Measurements from ENCODE around the gene PAQR7.

Gene PAQR7

DNA sequence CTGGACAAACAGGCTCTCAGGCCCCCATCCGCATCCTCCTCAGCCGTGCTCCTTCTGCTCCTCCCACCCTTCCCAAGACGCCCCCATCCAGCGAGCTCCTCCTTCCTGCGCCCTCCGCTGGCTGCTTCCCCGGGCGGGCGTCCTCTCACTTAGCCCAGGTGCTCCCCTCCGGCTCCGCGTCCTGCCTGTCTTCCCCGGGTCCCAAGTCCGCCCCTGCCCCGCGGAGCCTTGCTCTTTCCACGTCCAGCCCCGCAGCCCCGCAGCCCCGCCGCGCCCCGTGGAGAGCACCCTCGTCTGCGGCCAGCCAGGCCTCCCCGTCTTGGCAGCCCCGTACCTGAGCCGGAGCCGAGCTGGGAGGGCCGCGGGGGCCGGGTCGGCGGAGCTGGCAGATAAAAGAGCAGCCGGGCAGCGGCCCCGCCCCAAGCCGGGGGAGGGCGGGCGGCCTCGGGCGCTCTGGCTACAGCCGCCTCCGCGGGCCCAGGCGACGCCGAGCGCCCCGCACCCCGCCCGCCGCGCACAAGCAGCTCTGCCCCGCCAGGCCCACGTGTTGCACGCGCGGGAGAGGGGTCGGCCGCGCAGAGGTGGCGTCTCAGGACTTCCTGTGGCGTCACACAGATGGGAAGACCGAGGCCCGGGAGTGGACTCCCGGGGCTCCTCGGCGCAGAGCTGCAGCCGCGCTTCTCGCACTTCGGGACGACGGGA is at the start of gene PAQR7:
PAQR7 (minus strand) TSS at position 555 of the 702 bp plus-strand sequence. CDS start 11,869 bp downstream, outside the sequence.
- peak; percentile 49 to 62 for DNase-seq

DNA sequence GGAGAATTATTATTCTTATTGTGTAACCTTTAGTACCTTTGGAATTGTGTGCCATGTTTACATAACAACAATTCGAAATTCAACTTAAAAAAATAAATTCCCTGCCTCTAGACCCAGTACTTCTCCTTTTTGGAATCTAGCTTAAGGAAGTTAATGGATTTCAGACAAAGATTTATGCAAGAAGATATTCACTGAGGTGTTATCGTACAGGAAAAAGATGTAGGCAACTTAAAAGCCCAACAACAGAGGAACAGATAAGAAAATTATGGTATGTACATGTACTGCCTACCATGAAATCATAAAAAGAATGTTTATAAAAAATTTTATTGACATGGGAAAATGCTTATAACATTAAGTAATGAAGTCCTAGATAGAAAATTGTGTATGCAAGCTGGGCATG is 48.9 kb upstream of the PAQR7 start:
- no peak for DNase-seq

DNA sequence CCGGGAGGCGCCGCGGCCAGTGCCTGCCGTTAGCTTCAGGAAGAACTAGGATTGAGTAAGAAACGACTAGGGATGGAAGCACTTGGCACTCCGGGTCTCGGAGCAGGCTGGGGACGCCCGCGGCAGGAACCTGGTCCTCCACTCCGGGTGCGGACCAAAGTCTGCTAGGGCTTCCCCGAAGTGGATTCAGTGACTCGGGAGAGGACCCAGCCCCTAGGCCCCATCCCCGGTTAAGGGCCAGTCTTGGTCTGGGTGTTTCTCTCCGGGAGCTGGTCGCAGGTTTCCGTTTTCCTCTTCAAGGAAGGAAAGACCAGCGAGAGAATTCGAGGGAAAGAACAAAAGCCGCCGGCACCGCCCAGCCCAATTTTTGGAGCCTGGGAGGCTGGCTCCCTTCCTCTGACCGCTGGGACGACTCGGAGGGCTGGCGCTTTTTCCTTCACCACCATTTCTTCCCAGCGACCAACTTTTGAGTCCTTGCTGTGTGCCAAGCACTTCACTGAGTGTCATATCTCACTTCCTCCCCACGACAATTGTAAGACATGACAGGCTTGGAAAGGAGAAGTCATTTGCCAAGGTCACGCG is 47.6 kb upstream of the PAQR7 start:
- peak in 1 of 2 donors; percentile 13 for DNase-seq

GRCh38 chr1:25922056-25922970 is 46.8 kb upstream of the PAQR7 start:
- DNase-seq = peak; percentile 37 to 57

- DNase-seq = no peak
Observed at GRCh38 chr1:25918615-25919014, 43.1 kb upstream of the PAQR7 start.

DNA sequence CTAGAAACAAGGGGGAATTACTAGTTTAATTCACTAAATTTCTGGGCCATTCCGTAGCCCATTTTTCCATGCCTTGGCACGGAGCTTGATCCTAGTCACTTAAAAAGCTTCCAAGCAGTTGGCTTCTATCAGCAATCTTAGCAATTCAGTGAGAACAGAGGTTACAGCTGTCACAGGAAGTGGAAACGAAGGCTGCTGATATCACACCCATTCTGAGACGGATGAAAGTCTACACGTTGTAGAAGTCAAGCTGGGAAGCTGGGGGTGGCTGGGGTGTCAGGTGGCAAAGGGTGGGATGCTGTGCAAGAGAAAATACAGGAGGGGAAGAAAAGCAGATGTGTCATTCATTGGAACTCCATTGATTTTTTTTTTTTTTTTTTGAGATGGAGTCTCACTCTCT is 42.5 kb upstream of the PAQR7 start:
- peak; percentile 13 to 36 for DNase-seq

- DNase-seq = no peak
Observed at GRCh38 chr1:25916460-25916859, 41.0 kb upstream of the PAQR7 start.

- DNase-seq = no peak
Observed at GRCh38 chr1:25914074-25914995, 38.8 kb upstream of the PAQR7 start.

GRCh38 chr1:25913206-25913605 is 37.7 kb upstream of the PAQR7 start:
- DNase-seq = no peak

- DNase-seq = no peak
Observed at GRCh38 chr1:25912076-25912831, 36.7 kb upstream of the PAQR7 start.

- no peak for DNase-seq
Observed at GRCh38 chr1:25911162-25911561, 35.7 kb upstream of the PAQR7 start.

- no peak for DNase-seq
Observed at GRCh38 chr1:25909040-25909439, 33.5 kb upstream of the PAQR7 start.

- DNase-seq = no peak
Observed at GRCh38 chr1:25908161-25908560, 32.7 kb upstream of the PAQR7 start.

DNA sequence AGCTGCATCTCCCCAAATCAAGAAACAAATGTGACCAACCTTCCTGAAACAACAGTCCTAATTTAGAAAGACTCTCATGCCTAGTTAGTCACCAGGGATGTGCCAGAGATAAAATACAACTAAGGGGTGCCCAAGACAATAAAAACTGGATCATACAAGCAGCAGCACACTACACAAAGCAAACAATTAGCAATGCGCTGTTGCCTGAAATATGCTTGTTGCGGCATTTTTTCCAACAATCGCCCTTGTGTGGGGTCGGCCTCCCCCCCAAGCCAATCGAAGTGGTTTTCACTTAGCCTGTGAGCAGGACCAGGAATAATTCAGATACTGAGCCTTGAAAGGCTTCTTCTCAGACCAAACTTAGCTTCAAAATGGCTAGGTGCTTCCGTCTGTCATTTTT is 32.1 kb upstream of the PAQR7 start:
- DNase-seq = no peak

DNA sequence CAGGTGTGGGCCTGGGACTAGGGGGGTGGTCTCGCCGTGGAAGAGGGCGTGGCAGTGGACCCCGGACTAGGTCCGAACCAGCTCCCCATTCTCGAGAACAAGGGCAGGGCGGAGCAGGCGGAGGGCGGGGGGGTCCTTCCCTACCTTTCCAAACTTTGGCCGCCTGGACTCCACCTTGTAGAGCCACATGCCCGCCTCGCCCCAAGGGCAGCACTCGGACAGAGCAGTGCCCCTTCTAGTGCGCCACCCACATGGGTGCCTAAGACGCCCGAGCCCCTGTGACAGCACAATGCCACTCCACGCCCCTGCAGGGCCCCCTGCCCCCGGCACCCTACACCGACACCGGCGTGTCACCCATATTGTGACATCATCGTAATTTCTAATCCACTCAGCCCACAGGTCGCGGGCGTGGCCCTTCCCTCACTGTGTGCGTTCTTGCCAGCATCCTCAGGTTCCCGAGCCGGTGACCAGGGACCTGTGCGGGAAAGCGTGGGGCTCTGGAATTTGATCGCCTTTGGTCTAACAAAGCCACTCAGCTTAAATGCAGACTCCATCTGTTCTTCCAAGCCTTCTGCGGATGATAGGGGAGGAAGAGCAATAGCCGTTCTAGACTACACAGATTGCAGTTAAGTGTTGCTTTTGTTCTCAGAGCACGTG is 31.3 kb upstream of the PAQR7 start:
- DNase-seq = peak; percentile 15 to 44

DNA sequence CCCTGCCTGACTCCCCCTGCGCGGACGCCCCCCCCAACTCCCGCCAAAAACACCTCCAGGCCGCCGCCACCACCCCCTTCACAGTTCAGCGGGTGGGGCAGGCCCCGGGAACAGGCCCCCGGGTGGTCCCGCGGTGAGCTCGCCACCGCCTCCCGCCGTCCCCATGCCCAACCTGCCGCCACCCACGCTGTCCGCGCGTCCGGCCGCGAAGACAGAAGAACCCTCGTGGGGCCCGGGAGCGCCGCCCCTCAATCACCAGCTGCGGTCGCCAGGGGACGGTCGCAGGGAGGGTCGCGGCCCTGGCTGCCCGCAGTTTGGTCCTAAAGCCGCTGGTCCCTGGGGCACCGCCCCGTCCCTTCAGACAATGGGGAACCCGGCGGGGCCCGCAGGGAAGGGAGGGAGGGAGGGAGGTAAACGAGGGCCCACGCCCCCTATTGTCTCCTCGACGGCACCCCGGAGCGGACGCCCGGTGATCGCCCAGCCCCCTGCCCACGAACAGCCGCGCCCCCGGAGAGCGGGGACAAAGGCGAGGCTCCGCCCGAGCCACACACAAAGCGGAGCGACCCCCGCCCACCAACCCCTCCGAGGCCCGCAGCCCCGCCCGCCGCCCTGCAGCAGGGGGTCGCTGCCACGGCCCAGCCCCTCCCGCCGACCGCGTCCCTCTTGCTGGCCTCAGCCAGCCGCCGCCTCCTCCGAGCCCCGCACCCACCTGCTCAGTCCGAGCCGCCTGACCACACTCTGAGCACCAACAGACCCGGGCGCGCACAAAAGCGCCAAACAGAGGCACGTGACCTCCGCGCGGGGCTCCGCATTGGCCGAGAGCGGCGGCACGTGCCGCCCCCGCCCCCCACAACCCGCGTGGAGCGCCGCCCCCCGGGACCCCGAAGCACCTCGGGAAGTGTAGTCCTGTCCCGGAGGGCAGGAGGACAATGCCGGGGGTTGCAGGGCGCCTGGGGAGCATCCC is 30.5 kb upstream of the PAQR7 start, which contains the start of gene STMN1:
STMN1 (minus strand) TSS at position 740 of the 964 bp plus-strand sequence. CDS start 1,743 bp downstream, outside the sequence.
- DNase-seq = peak; percentile 90

- peak; percentile 93 for DNase-seq
Observed at GRCh38 chr1:25904943-25905679, 29.6 kb upstream of the PAQR7 start.

DNA sequence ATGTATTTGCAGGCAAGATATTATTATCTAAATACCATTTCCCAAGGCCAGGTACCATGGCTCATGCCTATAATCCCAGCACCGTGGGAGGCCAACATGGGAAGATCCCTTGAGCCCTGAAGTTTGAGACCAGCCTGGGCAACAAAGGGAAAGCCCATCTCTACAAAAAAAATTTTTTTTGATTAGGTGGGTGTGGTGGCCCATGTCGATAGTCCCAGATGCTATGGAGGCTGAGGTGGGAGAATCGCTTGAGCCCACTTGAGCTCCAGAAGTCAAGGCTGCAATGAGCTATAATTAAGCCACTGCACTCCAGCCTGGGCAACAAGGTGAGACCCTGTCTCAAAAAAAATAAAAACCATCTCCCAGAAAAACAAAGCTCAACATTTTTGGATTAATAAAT is 28.5 kb upstream of the PAQR7 start:
- no peak for DNase-seq

- no peak for DNase-seq
Observed at GRCh38 chr1:25902462-25902861, 27.0 kb upstream of the PAQR7 start.
